NB4 (cell line): ENCODE results near the gene EML3.
"Not testable (repeated sequence)": the region's sequence is repeated elsewhere in the genome, so short reads cannot be mapped to it uniquely, and the experiment has no call there.

Experiments used
- DNase-seq: peaks from one replicate; pipeline ENCODE4 v3.0.0; 2010; ENCODE audit warnings: low read depth
- H3K4me3 ChIP-seq: one replicate; pipeline ENCODE4 v1.5.1; 2011; ENCODE audit warnings: mild to moderate bottlenecking, low read depth, low read length, moderate library complexity
- CTCF ChIP-seq: IDR thresholded peaks from one replicate; pipeline ENCODE4 v1.5.1; 2012; ENCODE audit warnings: low read depth, low read length
- MAX ChIP-seq: IDR thresholded peaks from 2 replicates; pipeline ENCODE4 v1.6.1; 2011; ENCODE audit warnings: low read depth, low read length
- MYC ChIP-seq: IDR thresholded peaks from 2 replicates; pipeline ENCODE4 v1.6.1; 2011; ENCODE audit warnings: low read depth, low read length
- POLR2A ChIP-seq: IDR thresholded peaks from 2 replicates; pipeline ENCODE4 v1.6.1; 2011; ENCODE audit warnings: mild to moderate bottlenecking; ENCODE audit not compliant: insufficient read length; ENCODE audit errors: extremely low read depth

The EML3 gene

GRCh38 chr11:62612366-62613290 lies at the start of gene EML3, which contains the start of gene ROM1:
EML3 (minus strand) TSS chr11:62612775; CDS start chr11:62612457, 318 bp downstream.
ROM1 (plus strand) TSS chr11:62613257; CDS start chr11:62613282, 25 bp downstream.
- peak within 1 kb of the TSS; percentile 85 for H3K4me3 ChIP-seq
- TF ChIP-seq POLR2A (no peak), CTCF (peak; percentile 86)
- DNase-seq = peak; percentile 93

- TF ChIP-seq MAX (no peak), MYC (no peak), POLR2A (no peak), CTCF (no peak)
- no peak overlapping the region for H3K4me3 ChIP-seq
- DNase-seq = peak; percentile 43
Measured at GRCh38 chr11:62656796-62657429, 44.3 kb upstream of the EML3 start.

- no peak for TF ChIP-seq MYC
- TF ChIP-seq POLR2A = no peak
- no peak for TF ChIP-seq MAX
- no peak for TF ChIP-seq CTCF
- no peak for DNase-seq
- H3K4me3 ChIP-seq = no peak overlapping the region
Measured at GRCh38 chr11:62654297-62654696, 41.7 kb upstream of the EML3 start.

- DNase-seq = no peak
- peak overlapping the region; percentile 97 for H3K4me3 ChIP-seq
- no peak for TF ChIP-seq MAX
- no peak for TF ChIP-seq POLR2A
- no peak for TF ChIP-seq CTCF
- TF ChIP-seq MYC = no peak
Measured at GRCh38 chr11:62652161-62653006, 39.8 kb upstream of the EML3 start.

- H3K4me3 ChIP-seq, DNase-seq: not testable (repeated sequence)
Measured at GRCh38 chr11:62650283-62650682, 37.7 kb upstream of the EML3 start.

GRCh38 chr11:62649486-62649885 lies 36.9 kb upstream of the EML3 start:
- no peak for DNase-seq
- H3K4me3 ChIP-seq = no peak overlapping the region
- TF ChIP-seq MYC (no peak), POLR2A (no peak), CTCF (no peak), MAX (no peak)
